Choroid plexus epithelial cell (primary cell): ENCODE results near the gene GTF3C2.

ENCODE experiments used
- DNase-seq: peaks from one replicate; pipeline ENCODE4 v3.0.0-alpha.2; 2010; ENCODE audit warnings: low read depth
- H3K4me3 ChIP-seq: 2 replicates; pipeline ENCODE4 v1.5.1; 2011; ENCODE audit warnings: low read depth, mild to moderate bottlenecking, control low read depth, low read length, moderate library complexity
- TF ChIP-seq, protein P1 (sequence below): conservative IDR thresholded peaks from 2 replicates; pipeline ENCODE4 v1.5.1; 2011; ENCODE audit warnings: low read depth, mild to moderate bottlenecking, control low read depth, inconsistent platforms, low read length, moderate library complexity

Gene GTF3C2

DNA sequence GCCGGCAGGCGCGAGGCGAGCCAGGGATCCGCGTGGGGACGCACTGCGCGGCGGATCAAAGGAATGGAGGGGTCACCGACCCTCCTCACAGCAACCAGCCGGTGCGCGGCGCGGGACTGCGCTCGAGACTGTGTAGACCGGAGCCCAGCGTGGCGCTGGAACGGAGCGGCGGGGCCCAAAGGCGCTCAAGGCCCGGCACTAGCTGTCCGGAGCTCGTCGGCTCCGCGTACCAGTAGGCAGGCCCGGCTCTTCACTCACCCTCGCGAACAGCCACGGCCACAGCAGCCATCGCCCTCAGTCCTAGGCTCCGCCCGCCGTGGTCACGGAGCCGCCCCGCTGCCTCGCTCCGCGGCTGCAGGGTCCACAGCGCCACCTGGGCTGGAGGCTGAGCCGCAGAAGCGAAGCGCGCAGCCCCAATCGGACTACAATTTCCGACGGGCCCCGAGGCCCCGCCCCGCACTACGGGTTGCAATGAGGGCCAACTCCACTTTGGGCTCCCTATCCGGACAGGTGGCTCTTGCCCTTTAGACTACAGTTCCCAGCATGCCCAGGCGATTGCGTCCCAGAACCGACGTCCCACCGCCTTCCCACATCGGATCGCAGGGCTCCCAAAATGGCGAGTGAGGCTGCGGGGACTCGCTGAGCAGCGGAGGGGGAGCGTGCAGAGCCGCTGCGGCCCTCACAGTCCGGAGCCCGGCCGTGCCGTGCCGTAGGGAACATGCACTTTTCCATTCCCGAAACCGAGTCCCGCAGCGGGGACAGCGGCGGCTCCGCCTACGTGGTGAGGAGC lies 13.7 kb upstream of the GTF3C2 start, which contains the start of the genes EIF2B4 and SNX17:
Gene EIF2B4, minus strand, starts transcription at position 313 of the 790 bp plus-strand sequence. Its CDS starts 24 bp downstream, at position 289.
Gene SNX17, plus strand, starts transcription at position 591 of the 790 bp plus-strand sequence. Its CDS starts 128 bp downstream, at position 719.
- peak; percentile 100 for DNase-seq
- TF ChIP-seq, protein P1, sequence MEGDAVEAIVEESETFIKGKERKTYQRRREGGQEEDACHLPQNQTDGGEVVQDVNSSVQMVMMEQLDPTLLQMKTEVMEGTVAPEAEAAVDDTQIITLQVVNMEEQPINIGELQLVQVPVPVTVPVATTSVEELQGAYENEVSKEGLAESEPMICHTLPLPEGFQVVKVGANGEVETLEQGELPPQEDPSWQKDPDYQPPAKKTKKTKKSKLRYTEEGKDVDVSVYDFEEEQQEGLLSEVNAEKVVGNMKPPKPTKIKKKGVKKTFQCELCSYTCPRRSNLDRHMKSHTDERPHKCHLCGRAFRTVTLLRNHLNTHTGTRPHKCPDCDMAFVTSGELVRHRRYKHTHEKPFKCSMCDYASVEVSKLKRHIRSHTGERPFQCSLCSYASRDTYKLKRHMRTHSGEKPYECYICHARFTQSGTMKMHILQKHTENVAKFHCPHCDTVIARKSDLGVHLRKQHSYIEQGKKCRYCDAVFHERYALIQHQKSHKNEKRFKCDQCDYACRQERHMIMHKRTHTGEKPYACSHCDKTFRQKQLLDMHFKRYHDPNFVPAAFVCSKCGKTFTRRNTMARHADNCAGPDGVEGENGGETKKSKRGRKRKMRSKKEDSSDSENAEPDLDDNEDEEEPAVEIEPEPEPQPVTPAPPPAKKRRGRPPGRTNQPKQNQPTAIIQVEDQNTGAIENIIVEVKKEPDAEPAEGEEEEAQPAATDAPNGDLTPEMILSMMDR: peak; percentile 71
- H3K4me3 ChIP-seq: peak within 1 kb of the TSS; percentile 99

DNA sequence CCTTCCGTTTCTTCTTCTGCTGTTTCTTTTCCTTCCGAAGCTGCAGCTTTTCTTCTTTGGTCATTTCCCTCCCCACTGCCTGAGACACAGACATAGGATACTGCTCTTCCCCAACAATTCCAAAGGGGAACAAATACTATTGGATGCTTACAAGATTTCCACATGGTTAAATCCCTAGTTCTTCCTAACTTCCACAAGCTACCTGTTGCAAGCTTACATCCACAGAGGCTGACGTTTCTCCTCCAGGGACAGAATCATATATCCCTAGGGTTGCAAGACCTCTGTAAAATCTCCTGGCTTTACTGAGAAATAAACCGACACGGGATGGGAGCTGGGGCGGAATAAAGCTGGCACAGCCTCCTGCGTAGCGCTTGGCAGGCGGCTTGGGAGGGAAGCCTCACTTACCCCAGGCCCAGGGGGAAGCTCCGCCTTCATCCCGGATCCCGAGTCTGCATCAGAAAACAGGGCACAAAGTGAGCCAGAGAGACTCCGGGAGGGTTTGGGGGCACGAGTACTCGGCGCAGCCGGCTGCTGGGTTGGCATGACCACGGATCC lies 13.0 kb upstream of the GTF3C2 start:
- peak; percentile 53 for DNase-seq
- TF ChIP-seq, protein P1: peak; percentile 0
- H3K4me3 ChIP-seq: peak overlapping the region; percentile 99

DNA sequence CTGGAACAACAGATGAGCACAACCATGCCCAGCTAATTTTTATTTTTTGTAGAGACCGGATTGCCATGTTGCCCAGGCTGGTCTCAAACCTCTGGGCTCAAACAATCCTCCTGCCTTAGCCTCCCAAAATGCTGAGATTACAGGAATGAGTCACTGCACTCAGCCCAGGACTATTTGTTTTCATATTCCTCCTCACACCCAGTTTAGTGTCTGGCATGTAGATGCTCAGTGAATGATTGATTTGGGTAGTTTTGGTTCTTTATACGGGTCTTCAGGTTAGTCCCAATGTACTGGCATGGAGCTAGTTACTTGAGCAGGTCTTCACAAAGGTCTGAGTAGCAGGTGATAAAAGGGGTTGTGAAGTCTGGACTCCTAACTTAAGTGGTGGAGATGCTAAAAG lies 7.4 kb upstream of the GTF3C2 start:
- DNase-seq: no peak
- TF ChIP-seq, protein P1: no peak

DNA sequence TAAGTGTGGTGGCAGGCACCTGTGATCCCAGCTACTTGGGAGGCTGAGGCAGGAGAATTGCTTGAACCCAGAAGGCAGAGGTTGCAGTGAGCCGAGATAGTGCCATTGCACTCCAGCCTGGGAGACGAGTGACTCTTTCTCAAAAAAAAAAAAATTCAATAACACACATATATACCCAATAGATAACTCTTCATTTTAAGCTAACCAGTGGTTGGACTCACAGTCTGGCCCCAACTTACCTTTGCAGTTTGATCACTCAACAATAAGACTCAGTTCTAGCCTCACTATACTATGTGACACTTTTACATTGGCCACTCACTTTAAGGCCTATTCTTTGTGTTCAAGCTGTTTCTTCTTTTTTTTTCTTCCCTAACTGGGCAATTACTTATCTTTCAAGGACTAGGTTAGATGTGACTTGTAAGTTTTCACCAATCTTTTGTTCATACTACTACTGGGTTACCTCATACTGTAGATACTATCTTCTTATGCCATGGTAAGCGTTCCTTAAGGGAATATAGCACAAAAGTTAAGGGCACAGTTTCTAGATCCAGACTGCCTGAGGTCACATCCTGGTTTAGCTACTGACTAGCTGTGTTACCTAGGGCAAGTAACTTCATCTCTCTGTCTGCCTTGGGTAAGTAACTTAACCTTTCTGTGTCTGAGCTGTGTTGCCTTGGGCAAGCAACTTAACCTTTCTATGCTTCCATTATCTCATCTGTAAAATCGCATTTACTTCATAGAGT lies 6.3 kb upstream of the GTF3C2 start:
- no peak overlapping the region for H3K4me3 ChIP-seq
- DNase-seq: no peak
- TF ChIP-seq, protein P1: no peak

More for the DNA sequence above, 7.4 kb upstream of the GTF3C2 start:
- no peak overlapping the region for H3K4me3 ChIP-seq

DNA sequence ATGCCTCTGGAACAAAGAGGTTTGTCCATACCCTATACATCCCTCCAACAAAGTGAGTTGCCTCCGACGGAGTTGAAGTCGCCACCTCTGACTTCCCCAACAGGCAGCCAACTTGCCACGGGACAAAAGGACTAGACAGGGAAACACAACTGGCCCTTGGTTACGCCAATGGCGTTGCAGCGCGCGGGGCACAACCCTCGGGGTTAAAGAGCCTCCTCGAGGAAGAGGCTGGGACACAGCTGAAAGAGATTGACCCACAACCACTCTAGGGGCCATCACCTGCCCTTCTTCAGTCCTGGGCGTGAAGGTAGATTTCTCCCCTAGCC lies 545 bp downstream of the GTF3C2 start:
- TF ChIP-seq, protein P1: no peak
- DNase-seq: peak; percentile 62
- H3K4me3 ChIP-seq: peak overlapping the region; percentile 98

DNA sequence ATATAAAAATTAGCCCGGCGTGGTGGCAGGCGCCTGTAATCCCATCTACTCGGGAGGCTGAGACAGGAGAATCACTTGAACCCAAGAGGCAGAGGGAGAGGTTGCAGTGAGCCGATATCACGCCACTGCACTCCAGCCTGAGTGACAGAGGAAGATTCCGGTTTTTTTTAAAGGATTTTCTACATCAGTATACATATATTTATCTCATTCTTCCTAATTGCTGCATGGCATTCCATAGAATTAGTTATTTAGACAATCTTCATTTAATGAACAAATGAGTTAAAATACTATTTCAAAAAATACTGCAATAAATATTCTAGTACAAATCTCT lies 2.0 kb downstream of the GTF3C2 start:
- DNase-seq: no peak
- H3K4me3 ChIP-seq: no peak overlapping the region
- TF ChIP-seq, protein P1: no peak
